HepG2 (cell line): Measurements from ENCODE around the gene SCAMP3. TPM values are rescaled to one million over a fixed set of nuclear protein-coding genes. Genes with fewer than 3 reads are reported as not detected.
A peak's percentile ranks its signal among the peaks of the same experiment; 100 is the strongest.

ENCODE experiments used
- ATAC-seq: fragments of 200-7000 bp; cut with Tn5 transposase; 3 replicates; pipeline ENCODE4 v1.9.1; 2020; ENCODE audit warnings: mild to moderate bottlenecking, moderate library complexity
- BruUV-seq: library from RNA; stranded (reverse); fragments of 400-500 nt; replicated peaks from 2 replicates; lab custom pipeline; 2021; lab: Mats Ljungman, UMichigan
- CTCF ChIA-PET: fragments of 300-600 bp; formaldehyde crosslinking; extraction: SDS; loops from one replicate; lab custom pipeline; 2021; ENCODE audit warnings: low total read pairs, inconsistent platforms, low intra/inter-chr PET ratio; lab: Yijun Ruan, JAX
- POLR2A ChIA-PET: fragments of 350-600 bp; sonication (Branson Sonifier 250); formaldehyde crosslinking; loops from one replicate; lab custom pipeline; 2020; ENCODE audit warnings: antibody characterized with exemption, inconsistent platforms; lab: Yijun Ruan, JAX
- DNase-seq: peaks from one replicate; pipeline ENCODE4 v3.0.0-alpha.2; 2015; ENCODE audit warnings: low spot score
- FAIRE-seq: peaks from 3 replicates; lab custom pipeline; 2011; peaks lifted over from hg19 to GRCh38; lab: Jason Lieb, UNC
- H2AFZ ChIP-seq: one replicate; pipeline ENCODE4 v1.6.1; 2011; ENCODE audit warnings: low read length, inconsistent platforms
- H3K27ac ChIP-seq: fragments of 300-600 bp; 3 replicates; pipeline ENCODE4 v1.8.0; 2011; ENCODE audit warnings: mixed run types, mild to moderate bottlenecking, mixed read lengths, low read length, inconsistent platforms; ENCODE audit not compliant: insufficient read depth; ENCODE audit errors: extremely low read length
- H3K27me3 ChIP-seq, 2 experiments: fragments of 200-600 bp in 1 of 2; 2 replicates in 1 of 2; 3 replicates in 1 of 2; pipeline versions ENCODE4 v1.6.0 to v1.8.0; 2011; ENCODE audit warnings: low read length in 2 of 2, mild to moderate bottlenecking in 2 of 2, moderate library complexity in 2 of 2, inconsistent platforms in 1 of 2; ENCODE audit not compliant: insufficient read depth in 2 of 2, control insufficient read depth in 1 of 2
- H3K36me3 ChIP-seq, 2 experiments: fragments of 200-600 bp in 1 of 2; replicated peaks in 1 of 2; 2 replicates in 1 of 2; 3 replicates in 1 of 2; pipeline versions ENCODE4 v1.5.1 to v1.8.0; 2011; ENCODE audit warnings: low read length in 2 of 2, inconsistent platforms in 1 of 2; ENCODE audit not compliant: insufficient read depth in 2 of 2, control insufficient read depth in 1 of 2
- H3K4me1 ChIP-seq: 2 replicates; pipeline ENCODE4 v1.5.1; 2012; ENCODE audit warnings: low read length, inconsistent platforms; ENCODE audit not compliant: insufficient read depth
- H3K4me2 ChIP-seq: 2 replicates; pipeline ENCODE4 v1.6.0; 2011; ENCODE audit warnings: low read depth, low read length, inconsistent platforms
- H3K4me3 ChIP-seq, 3 experiments: fragments of 200-600 bp in 1 of 3; sonication (generic), shearing (Covaris generic) in 1 of 3; replicated peaks in 1 of 3; 2 replicates each; pipeline ENCODE4 v1.5.1; 2011 to 2016; ENCODE audit warnings: low read length in 3 of 3, inconsistent platforms in 2 of 3, low read depth in 2 of 3, mild to moderate bottlenecking in 2 of 3, control low read depth in 1 of 3, mixed read lengths in 1 of 3; ENCODE audit not compliant: insufficient read depth in 1 of 3
- H3K79me2 ChIP-seq: one replicate; pipeline ENCODE4 v1.6.1; 2011; ENCODE audit warnings: low read length, inconsistent platforms; ENCODE audit not compliant: insufficient read depth
- H3K9ac ChIP-seq: 2 replicates; pipeline ENCODE4 v1.6.0; 2011; ENCODE audit warnings: mild to moderate bottlenecking, low read depth, low read length, inconsistent platforms; ENCODE audit not compliant: insufficient read depth
- H3K9me3 ChIP-seq: 2 replicates; pipeline ENCODE4 v1.5.1; 2012; ENCODE audit warnings: mild to moderate bottlenecking, low read length
- H4K20me1 ChIP-seq: 2 replicates; pipeline ENCODE4 v1.6.0; 2011; ENCODE audit warnings: inconsistent platforms, mild to moderate bottlenecking, low read length, moderate library complexity; ENCODE audit not compliant: insufficient read depth
- CENPX ChIP-seq: sonication (generic); formaldehyde crosslinking; IDR thresholded peaks from 2 replicates; pipeline ENCODE4 v1.9.0; 2021; ENCODE audit warnings: mild to moderate bottlenecking, missing genetic modification reagents, moderate library complexity
- DMTF1 ChIP-seq: sonication (generic); formaldehyde crosslinking; IDR thresholded peaks from 2 replicates; pipeline ENCODE4 v1.4.0; 2020; ENCODE audit warnings: mild to moderate bottlenecking, missing genetic modification reagents
- GABPB1 ChIP-seq: IDR thresholded peaks from 2 replicates; pipeline ENCODE4 v1.6.1; 2016; ENCODE audit warnings: mild to moderate bottlenecking, missing genetic modification reagents, moderate library complexity, missing compliant biosample characterization
- GATAD1 ChIP-seq: IDR thresholded peaks from 2 replicates; pipeline ENCODE4 v1.6.1; 2016; ENCODE audit warnings: missing genetic modification reagents, missing compliant biosample characterization
- GLMP ChIP-seq: sonication (generic); formaldehyde crosslinking; IDR thresholded peaks from 2 replicates; pipeline ENCODE4 v1.9.0; 2021; ENCODE audit warnings: missing genetic modification reagents, mild to moderate bottlenecking, borderline replicate concordance
- KDM5B ChIP-seq: sonication (generic); formaldehyde crosslinking; IDR thresholded peaks from 2 replicates; pipeline ENCODE4 v1.4.0; 2020; ENCODE audit warnings: missing genetic modification reagents, mild to moderate bottlenecking, borderline replicate concordance
- MED13 ChIP-seq: sonication (generic); formaldehyde crosslinking; IDR thresholded peaks from 2 replicates; pipeline ENCODE4 v1.5.0; 2020; ENCODE audit warnings: missing genetic modification reagents
- NFKBIZ ChIP-seq: IDR thresholded peaks from 2 replicates; pipeline ENCODE4 v1.6.1; 2018; ENCODE audit warnings: missing genetic modification reagents, missing compliant biosample characterization
- NR3C1 ChIP-seq: sonication (generic); formaldehyde crosslinking; IDR thresholded peaks from 2 replicates; pipeline ENCODE4 v1.4.0; 2020; ENCODE audit warnings: missing genetic modification reagents
- RXRB ChIP-seq: IDR thresholded peaks from 2 replicates; pipeline ENCODE4 v1.6.1; 2016; ENCODE audit warnings: borderline replicate concordance, missing genetic modification reagents, missing compliant biosample characterization
- SMAD3 ChIP-seq: sonication (generic); formaldehyde crosslinking; IDR thresholded peaks from 2 replicates; pipeline ENCODE4 v1.4.0; 2020; ENCODE audit warnings: missing genetic modification reagents
- SRY ChIP-seq: sonication (generic); formaldehyde crosslinking; IDR thresholded peaks from 2 replicates; pipeline ENCODE4 v1.8.0; 2022; ENCODE audit warnings: mild to moderate bottlenecking, missing genetic modification reagents
- XBP1 ChIP-seq: sonication (generic); formaldehyde crosslinking; IDR thresholded peaks from 2 replicates; pipeline ENCODE4 v1.5.0; 2020; ENCODE audit warnings: missing genetic modification reagents
- ZBTB10 ChIP-seq: sonication (generic); formaldehyde crosslinking; IDR thresholded peaks from 2 replicates; pipeline ENCODE4 v1.4.0; 2020; ENCODE audit warnings: missing genetic modification reagents, borderline replicate concordance
- ZFP90 ChIP-seq: sonication (generic); formaldehyde crosslinking; IDR thresholded peaks from 2 replicates; pipeline ENCODE4 v1.8.0; 2022; ENCODE audit warnings: missing genetic modification reagents, mild to moderate bottlenecking, inconsistent platforms, borderline replicate concordance
- ZNF292 ChIP-seq: sonication (generic); formaldehyde crosslinking; IDR thresholded peaks from 2 replicates; pipeline ENCODE4 v1.8.1; 2022; ENCODE audit warnings: mild to moderate bottlenecking, low read depth, missing genetic modification reagents, borderline replicate concordance
- ZNF460 ChIP-seq: sonication (generic); formaldehyde crosslinking; IDR thresholded peaks from 2 replicates; pipeline ENCODE4 v1.5.1; 2020; ENCODE audit warnings: missing genetic modification reagents, mild to moderate bottlenecking, borderline replicate concordance
- WGBS: methylation state at CpG from one replicate; pipeline ENCODE4 v1.1.6; 2017; ENCODE audit warnings: low lambda C conversion rate; 5-methylcytosine and 5-hydroxymethylcytosine counted together
- in situ Hi-C: cut with HindIII; loops from 2 replicates; pipeline ENCODE4 v1.10.0; 2017; ENCODE audit warnings: low pct_unique_long_range_greater_than_20kb; ENCODE audit not compliant: extremely low pct_ligation_motif_present
- intact Hi-C: fragments of 100-400 bp; cut with micrococcal nuclease; formaldehyde crosslinking; loops from one replicate; pipeline ENCODE4 v1.10.0; 2022; ENCODE audit not compliant: unreplicated experiment
- polyA plus RNA-seq, 8 experiments: library from polyadenylated mRNA; depleted of rRNA in 3 of 8; stranded (reverse) in 7 of 8; unstranded in 1 of 8; fragments of >200 nt; fragmentation: Illumina TruSeq in 4 of 8; extraction: Trizol in 4 of 8; gene quantifications; 2 replicates each; pipeline versions ENCODE4 v1.2.1 to v1.2.3, GENCODE V29; 2011 to 2016; ENCODE audit warnings: low read depth in 4 of 8, missing spikeins in 1 of 8, mixed read lengths in 1 of 8; ENCODE audit not compliant: insufficient read depth in 1 of 8
- total RNA-seq, 5 experiments: library from RNA; depleted of rRNA; stranded (reverse); fragments of >200 nt; fragmentation: Illumina TruSeq; extraction: Trizol; gene quantifications; 2 replicates each; pipeline ENCODE4 v1.2.3, GENCODE V29; 2016; ENCODE audit warnings: low read depth in 1 of 5

SCAMP3 gene
- total and polyA plus RNA-seq, 2 of the 13 experiments (the other 11 are each of a cell fraction or from before 2014, with no cell fraction given): 46.8 to 83.3 TPM

DNA sequence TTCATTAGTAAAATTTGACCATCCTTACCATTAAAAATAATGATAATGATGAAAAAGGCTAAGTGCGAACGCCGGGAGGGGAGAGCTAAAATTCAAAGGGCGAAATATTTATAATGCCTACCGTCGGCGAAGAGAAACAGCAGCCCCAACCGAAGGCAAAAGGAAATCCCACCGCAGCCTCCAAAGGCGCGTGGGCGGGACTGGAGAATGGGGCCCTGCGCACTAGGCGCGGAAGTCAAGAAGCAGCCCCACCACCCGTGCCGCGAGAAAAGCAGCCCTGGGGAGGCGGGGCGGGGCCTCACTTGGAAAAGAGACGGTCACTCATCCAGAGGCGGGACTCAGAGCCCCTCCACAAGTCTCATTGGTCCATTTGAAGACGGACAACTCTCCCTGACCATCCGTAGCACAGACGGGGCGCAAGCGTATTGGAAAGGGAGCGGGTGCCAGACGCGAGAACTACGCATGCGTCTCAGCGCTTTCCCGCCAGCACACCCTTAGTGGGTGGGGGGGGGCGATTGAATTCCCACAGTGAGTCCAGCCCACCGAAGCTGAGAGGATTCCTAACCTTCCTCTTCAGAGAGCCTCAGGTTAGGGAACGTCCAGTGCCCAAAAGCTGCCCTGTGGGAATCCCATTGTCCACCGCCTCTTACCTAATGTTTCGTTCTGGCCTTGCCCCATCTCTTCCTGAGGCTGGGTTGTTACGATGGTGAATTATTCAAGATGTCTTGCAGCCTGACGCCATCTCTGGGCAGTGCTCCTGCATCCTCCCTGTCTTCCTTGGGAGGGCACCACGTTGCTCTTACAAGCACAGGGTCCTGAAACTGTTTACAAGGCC lies 34.7 kb downstream of the SCAMP3 start (continued):
- TF ChIP-seq DMTF1 (CRISPR knock-in tag): no peak
- TF ChIP-seq GATAD1: peak; percentile 61
- TF ChIP-seq GABPB1: peak; percentile 75

DNA sequence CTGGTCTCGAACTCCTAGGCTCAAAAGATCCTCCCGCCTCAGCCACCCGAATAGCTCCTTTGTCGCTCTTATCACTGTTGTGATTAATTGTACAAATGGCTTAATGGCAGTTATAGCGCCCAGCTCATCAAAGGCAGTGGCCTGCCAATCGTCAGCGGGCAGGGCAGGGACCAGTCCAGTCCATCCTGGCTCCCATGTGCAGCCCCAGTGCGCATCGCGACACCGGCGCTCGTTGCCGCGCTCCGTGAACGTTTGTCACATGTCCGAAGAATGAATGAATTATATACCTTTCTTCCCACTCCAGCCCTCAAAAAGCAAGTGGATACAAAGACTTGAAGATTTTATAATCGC lies 35.3 kb downstream of the SCAMP3 start:
- Histone ChIP-seq H3K4me1 (peaks cover 32% of the 10 kb centered on the region), H3K4me3 (peak overlapping the region; percentile 67 to 69 (median 69)), H4K20me1 (no peaks in the 10 kb centered on the region), H3K79me2 (no peaks in the 10 kb centered on the region), H3K9me3 (no peaks in the 10 kb centered on the region), H3K27me3 (no peaks in the 10 kb centered on the region), H3K9ac (peak overlapping the region; percentile 72), H3K4me2 (peak overlapping the region; percentile 83), H2AFZ (peak overlapping the region; percentile 4), H3K27ac (peak overlapping the region; percentile 66), H3K36me3 (no peaks in the 10 kb centered on the region)
- DNase-seq (peak; percentile 38), ATAC-seq (peak; percentile 79), FAIRE-seq (no peak)
- intact Hi-C loops: loop anchor here (1.0 kb wide), 2 partner anchors 20 to 51 kb away; partner anchors contain the start of gene THBS3
- ChIA-PET CTCF (interaction anchor here (1.9 to 2.0 kb wide), 2 partner anchors 20 to 50 kb away, joined by 6 to 12 read pairs; no protein-coding TSS in a partner anchor), POLR2A (interaction anchor here (0.6 to 1.8 kb wide), 6 partner anchors 17 to 223 kb away, joined by 3 to 10 read pairs (median 4); partner anchors contain the start of genes CLK2 and KRTCAP2)
- in situ Hi-C loops: no loop called here
- WGBS: under 1% methylated on average over 19 of the region's 19 CpGs
- TSS peak; percentile 93 for BruUV-seq
- TF ChIP-seq NFKBIZ (CRISPR knock-in tag) (no peak), ZNF292 (CRISPR knock-in tag) (no peak), ZBTB10 (CRISPR knock-in tag) (no peak), KDM5B (no peak), CENPX (no peak), ZNF460 (CRISPR knock-in tag) (no peak), RXRB (CRISPR knock-in tag) (no peak), SRY (CRISPR knock-in tag) (0 out of 2 replicates have a peak, but pooled peaks have one; percentile 82), SMAD3 (no peak), XBP1 (CRISPR knock-in tag) (no peak), MED13 (CRISPR knock-in tag) (no peak), NR3C1 (CRISPR knock-in tag) (no peak), ZFP90 (no peak), GLMP (no peak)
